ENCODE results near the gene PCLO. TPM values are rescaled to one million over a fixed set of nuclear protein-coding genes. Genes with fewer than 3 reads are reported as not detected.

The PCLO gene
- total and polyA plus RNA-seq, 9 of the 15 experiments (the other 6 are each of a cell fraction or from before 2014, with no cell fraction given) = under 0.01 to 0.01 TPM; not detected in 7

GRCh38 chr7:82972135-82972534 lies 190.5 kb downstream of the PCLO start:
- no peak overlapping the region for H3K27ac ChIP-seq (ENCODE audit: extremely low read depth, low read depth, low read length)
- no peak for TF ChIP-seq RAD51 (IDR thresholded peaks at IDR 0.05; ENCODE audit: borderline replicate concordance, low read depth)
- TF ChIP-seq, protein P1, sequence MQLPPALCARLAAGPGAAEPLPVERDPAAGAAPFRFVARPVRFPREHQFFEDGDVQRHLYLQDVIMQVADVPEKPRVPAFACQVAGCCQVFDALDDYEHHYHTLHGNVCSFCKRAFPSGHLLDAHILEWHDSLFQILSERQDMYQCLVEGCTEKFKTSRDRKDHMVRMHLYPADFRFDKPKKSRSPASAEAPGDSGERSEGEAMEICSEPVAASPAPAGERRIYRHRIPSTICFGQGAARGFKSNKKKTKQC (CRISPR knock-in tag; IDR thresholded peaks at IDR 0.05) = no peak
- TF ChIP-seq JUNB (CRISPR knock-in tag; conservative IDR thresholded peaks at IDR 0.05) = no peak
- no peak for TF ChIP-seq GABPB2 (CRISPR knock-in tag; conservative IDR thresholded peaks at IDR 0.05)
- no peak overlapping the region for H3K9ac ChIP-seq (ENCODE audit: insufficient read depth in 1 of 2, low read depth in 2 of 2, low read length in 2 of 2)
- no peaks in the 10 kb centered on the region for H3K79me2 ChIP-seq (ENCODE audit: control insufficient read depth, insufficient read depth, low read length)
- H2AFZ ChIP-seq (ENCODE audit: low read depth, low read length) = no peak overlapping the region
- no peaks in the 10 kb centered on the region for H3K9me3 ChIP-seq (replicated peaks; ENCODE audit: control insufficient read depth, insufficient read depth, low read depth, low read length)
- no peaks in the 10 kb centered on the region for H3K9me1 ChIP-seq (ENCODE audit: control insufficient read depth, insufficient read depth, low read length)
- POLR2A ChIA-PET = no interaction called here
- WGBS (ENCODE audit: insufficient coverage, low coverage, missing lambda C conversion rate) = 0% methylated on average over 1 of the region's 1 CpG
- BruUV-seq (replicated peaks) = no TSS peak
- in situ Hi-C loops (cut with MboI) (no loop called here), intact Hi-C loops (cut with micrococcal nuclease) (no loop called here)
- H3K4me3 ChIP-seq = no peak overlapping the region
- H3K4me1 ChIP-seq (replicated peaks in 1 of 2; ENCODE audit: control insufficient read depth in 2 of 2, insufficient read depth in 2 of 2, low read length in 2 of 2) = no peaks in the 10 kb centered on the region
- no peak overlapping the region for H3K4me2 ChIP-seq (ENCODE audit: insufficient read depth, low read length)
- DNase-seq (ENCODE audit: extremely low read depth in 1 of 4, low spot score in 3 of 4) (no peak), ATAC-seq (no peak), FAIRE-seq (no peak)
- no peaks in the 10 kb centered on the region for H3K27me3 ChIP-seq (ENCODE audit: control insufficient read depth in 2 of 2, insufficient read depth in 2 of 2, low read length in 2 of 2)
- no peaks in the 10 kb centered on the region for H4K20me1 ChIP-seq (replicated peaks; ENCODE audit: control insufficient read depth, insufficient read depth, low read length)
- CTCF ChIA-PET (ENCODE audit: low intra/inter-chr PET ratio) = no interaction called here
- H3K36me3 ChIP-seq (ENCODE audit: control insufficient read depth, insufficient read depth, low read length) = no peaks in the 10 kb centered on the region
